Sigmoid colon (tissue), 4 donors: ENCODE measurements around the gene PRPF40A.
"Not testable (repeated sequence)": the region's sequence is repeated elsewhere in the genome, so short reads cannot be mapped to it uniquely, and the experiment has no call there.

ENCODE experiments used
- EP300 ChIP-seq, 4 donors: sonication (generic); formaldehyde crosslinking; IDR thresholded peaks; one replicate each; pipeline ENCODE4 v1.6.1; 2017; ENCODE audit warnings: antibody characterized with exemption in 4 of 4
- TF ChIP-seq, protein P1 (sequence below), 4 experiments: fragments of 450-650 bp in 3 of 4; fragments of 200-600 bp in 1 of 4; IDR thresholded peaks; one replicate each; pipeline ENCODE4 v1.5.1; 2016 to 2019; ENCODE audit warnings: antibody characterized with exemption in 4 of 4, mild to moderate bottlenecking in 3 of 4, moderate library complexity in 2 of 4

- TF ChIP-seq, protein P1, sequence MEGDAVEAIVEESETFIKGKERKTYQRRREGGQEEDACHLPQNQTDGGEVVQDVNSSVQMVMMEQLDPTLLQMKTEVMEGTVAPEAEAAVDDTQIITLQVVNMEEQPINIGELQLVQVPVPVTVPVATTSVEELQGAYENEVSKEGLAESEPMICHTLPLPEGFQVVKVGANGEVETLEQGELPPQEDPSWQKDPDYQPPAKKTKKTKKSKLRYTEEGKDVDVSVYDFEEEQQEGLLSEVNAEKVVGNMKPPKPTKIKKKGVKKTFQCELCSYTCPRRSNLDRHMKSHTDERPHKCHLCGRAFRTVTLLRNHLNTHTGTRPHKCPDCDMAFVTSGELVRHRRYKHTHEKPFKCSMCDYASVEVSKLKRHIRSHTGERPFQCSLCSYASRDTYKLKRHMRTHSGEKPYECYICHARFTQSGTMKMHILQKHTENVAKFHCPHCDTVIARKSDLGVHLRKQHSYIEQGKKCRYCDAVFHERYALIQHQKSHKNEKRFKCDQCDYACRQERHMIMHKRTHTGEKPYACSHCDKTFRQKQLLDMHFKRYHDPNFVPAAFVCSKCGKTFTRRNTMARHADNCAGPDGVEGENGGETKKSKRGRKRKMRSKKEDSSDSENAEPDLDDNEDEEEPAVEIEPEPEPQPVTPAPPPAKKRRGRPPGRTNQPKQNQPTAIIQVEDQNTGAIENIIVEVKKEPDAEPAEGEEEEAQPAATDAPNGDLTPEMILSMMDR (IDR thresholded peaks at IDR 0.05): not testable (repeated sequence)
- TF ChIP-seq EP300 (IDR thresholded peaks at IDR 0.05): not testable (repeated sequence)
These were observed 20.2 kb upstream of the PRPF40A start for GRCh38 chr2:152737509-152737908.
